SKM-1 (cell line): Measurements from ENCODE around the gene PRCP.

Experiments used
- DNase-seq: peaks from one replicate; lab custom pipeline; 2025; ENCODE audit not compliant: unreplicated experiment; lab: John Stamatoyannopoulos, UW

Gene PRCP

DNA sequence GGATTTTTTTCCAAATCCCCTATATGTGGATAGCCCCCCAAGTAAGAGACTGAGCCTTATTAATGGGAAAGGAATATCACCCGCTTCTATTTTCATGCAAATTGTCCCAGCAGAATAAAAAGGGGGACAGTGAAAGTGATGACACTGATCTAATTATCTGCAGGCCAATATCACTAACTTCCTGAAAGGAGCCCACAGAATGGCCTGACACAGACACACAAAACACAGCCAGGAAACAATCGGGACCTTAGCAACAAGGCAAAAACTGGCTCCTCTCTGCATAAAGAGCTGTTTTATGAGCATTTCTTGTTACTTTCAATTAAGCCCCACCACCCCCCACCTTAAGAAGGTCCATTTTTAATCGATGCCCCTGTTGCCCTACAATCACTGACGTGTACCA is 112.2 kb downstream of the PRCP start:
- DNase-seq, result no peak

DNA sequence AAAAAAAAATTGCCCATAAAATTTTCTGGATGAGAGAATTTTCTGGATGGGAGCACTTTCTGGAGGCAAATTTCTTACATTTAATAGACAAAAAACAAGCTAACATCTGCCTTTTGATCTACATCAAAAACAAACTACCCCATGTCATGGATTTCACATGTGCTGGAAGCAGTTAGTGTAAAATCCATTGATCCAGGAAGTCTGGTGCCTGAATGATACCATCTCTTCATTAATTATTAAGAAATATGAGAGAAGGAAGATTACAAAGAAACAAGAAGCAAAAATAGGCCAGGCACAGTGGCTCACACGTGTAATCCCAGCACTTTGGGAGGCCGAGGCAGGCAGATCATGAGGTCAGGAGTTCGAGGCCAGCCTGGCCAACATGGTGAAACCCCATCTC is 113.4 kb downstream of the PRCP start:
- DNase-seq, result no peak

DNA sequence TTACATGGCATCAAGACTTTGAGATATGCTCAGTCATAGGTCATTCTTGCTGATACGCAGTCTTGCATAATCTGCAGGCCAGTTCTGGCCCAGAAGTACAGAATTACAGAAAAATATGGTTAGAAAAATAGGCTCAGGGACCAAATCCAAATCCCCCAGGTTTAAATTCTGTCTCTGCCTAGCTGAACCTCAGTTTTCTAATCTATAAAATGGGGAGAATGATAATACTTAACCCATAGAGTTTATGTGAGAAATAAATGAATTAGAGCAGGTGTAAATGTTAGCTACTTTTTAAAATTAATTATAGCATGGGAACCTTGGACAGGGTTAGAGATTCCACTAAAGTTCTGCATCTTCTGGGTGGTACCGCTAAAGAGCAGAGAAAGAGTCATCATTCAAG is 114.2 kb downstream of the PRCP start:
- DNase-seq, result no peak

DNA sequence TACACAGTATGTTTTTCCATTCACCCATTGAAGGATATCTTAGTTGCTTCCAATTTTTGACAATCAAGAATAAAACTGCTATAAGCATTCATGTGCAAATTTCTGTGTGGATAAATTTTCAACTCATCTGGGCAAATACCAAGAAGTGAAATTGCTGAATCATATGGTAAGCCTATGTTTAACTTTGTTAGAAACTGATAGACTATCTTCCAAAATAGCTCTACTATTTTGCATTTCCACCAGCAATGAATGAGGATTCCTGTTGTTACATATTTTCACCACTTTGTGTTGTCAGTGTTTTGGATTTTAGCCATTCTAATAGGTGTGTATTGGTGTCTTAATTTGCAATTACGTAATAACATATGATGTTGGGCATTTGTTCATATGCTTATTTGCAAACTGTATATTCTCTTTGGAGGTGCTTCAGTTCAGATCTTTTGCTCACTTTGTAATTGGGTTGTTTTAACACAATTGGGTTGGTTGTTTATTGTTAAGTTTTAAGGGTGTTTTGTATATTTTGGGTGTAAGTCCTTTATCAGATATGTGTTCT is 117.3 kb downstream of the PRCP start:
- no peak for DNase-seq

DNA sequence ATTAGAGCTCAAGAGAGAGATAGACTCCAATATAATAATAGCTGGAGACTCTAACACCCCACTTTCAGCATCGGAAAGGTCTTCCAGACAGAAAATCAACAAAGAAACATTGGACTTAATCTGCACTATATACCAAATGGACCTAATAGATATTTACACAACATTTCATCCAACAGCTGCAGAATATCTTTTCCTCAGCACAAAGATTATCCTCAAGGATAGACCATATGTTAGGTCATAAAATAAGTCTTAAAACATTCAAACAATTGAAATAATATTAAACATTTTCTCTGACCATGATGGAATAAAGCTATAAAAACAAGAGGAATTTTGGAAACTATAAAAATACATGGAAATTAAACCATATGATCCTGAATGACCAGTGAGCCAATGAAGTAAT is 121.5 kb downstream of the PRCP start:
- no peak for DNase-seq

DNA sequence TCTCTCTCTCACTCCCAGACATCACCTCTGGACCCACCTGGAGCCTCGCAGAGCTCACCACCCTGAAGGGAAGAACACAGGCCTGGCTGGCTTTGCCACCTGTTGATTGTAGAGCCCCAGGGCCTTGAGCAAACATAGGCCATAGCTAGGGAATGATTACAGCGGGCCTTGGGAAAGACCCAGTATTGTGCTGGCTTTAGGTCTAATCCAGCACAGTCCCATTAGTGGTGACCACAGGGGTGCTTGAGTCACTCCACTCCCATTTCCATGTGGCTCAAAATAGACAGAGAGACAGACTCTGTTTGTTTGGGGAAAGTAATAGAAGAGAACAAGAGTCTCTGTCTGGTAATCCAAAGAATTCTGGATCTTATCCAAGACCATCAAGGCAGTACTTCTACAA is 123.9 kb downstream of the PRCP start:
- no peak for DNase-seq

DNA sequence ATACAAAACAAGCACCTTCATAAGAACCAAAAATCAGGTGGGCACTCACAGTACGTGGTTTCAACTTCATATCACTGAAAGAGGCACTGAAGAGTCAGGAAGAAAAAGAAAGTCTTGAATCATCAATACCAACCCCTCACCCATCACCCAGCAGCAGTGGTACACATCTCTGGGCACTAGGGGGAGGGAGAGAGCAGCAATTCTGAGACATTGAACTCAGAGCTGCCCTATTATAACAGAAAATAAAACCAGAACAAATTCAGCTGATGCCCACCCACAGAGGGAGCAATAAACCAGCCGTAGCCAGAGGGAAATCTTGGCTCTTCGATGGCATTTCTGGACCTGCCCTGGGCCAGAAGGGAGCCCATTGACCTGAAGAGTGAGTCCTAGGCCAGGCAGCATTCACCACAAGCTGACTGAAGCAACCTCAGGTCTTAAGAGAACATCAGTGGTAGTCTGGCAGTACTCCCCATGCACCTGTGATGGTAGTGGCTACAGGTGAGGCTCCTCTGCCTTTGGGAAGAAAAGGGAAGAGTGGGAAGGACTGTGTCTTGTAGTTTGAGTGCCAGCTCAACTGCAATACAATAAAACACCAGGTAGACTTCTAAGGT is 124.4 kb downstream of the PRCP start:
- DNase-seq, result peak; percentile 19

DNA sequence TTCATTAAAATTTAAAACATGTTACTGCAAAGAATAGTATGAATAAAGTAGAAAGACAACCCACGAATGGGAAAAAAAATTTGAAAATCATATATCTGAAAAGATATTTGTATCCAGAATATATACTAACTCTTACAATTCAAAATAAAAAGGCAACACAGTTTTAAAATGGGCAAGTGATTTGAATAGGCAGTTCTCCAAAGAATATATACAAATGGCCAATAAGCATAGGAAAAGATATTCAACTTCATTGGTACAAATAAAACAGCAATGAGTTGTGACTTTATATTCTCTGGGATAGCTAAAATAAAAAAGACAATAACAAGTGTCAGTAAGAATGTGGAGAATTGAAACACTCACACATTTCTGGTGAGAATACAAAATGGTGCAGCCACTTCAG is 125.0 kb downstream of the PRCP start:
- no peak for DNase-seq
